ENCODE results near the gene LIN52. TPM values are rescaled to one million over a fixed set of nuclear protein-coding genes. Genes with fewer than 3 reads are reported as not detected.

Gene LIN52
- total and polyA plus RNA-seq, 2 experiments from 2014 or later: 8.0 to 8.7 TPM

- no peak overlapping the region for H3K9ac ChIP-seq
- no peaks in the 10 kb centered on the region for H3K36me3 ChIP-seq (ENCODE audit: low read depth)
- no peak overlapping the region for H2AFZ ChIP-seq
- no peaks in the 10 kb centered on the region for H4K20me1 ChIP-seq (ENCODE audit: insufficient read depth)
- no peaks in the 10 kb centered on the region for H3F3A ChIP-seq (ENCODE audit: insufficient read depth)
- no peak overlapping the region for H3K27ac ChIP-seq
- DNase-seq: no peak
- H3K9me3 ChIP-seq (ENCODE audit: low read depth): no peaks in the 10 kb centered on the region
- no peak overlapping the region for H3K4me2 ChIP-seq (ENCODE audit: unreplicated experiment)
- TF ChIP-seq EZH2 (IDR thresholded peaks at IDR 0.05; ENCODE audit: insufficient read depth, poor library complexity, severe bottlenecking) (no peak), EZH2phosphoT487 (IDR thresholded peaks at IDR 0.05; ENCODE audit: insufficient read depth, low read depth) (no peak)
- no peak overlapping the region for H3K4me3 ChIP-seq
- H3K9me2 ChIP-seq (ENCODE audit: insufficient read depth): no peaks in the 10 kb centered on the region
- 69 to 72% methylated on average over 4 of the region's 4 CpGs for WGBS, 2 experiments (ENCODE audit: low coverage in 1 of 2, low lambda C conversion rate in 2 of 2, missing lambda C conversion rate in 2 of 2)
- H3K27me3 ChIP-seq (replicated peaks; ENCODE audit: insufficient read depth): no peaks in the 10 kb centered on the region
- in situ Hi-C loops (cut with MboI): no loop called here
- peaks cover 13% of the 10 kb centered on the region for H3K4me1 ChIP-seq (ENCODE audit: insufficient read depth)
- peaks cover 4% of the 10 kb centered on the region for H3K79me2 ChIP-seq (ENCODE audit: insufficient read depth)
Observed at GRCh38 chr14:74080820-74081460, 3.8 kb upstream of the LIN52 start.

- H4K20me1 ChIP-seq (ENCODE audit: insufficient read depth): no peaks in the 10 kb centered on the region
- H3K4me3 ChIP-seq: no peak overlapping the region
- in situ Hi-C loops (cut with MboI): no loop called here
- peaks cover 16% of the 10 kb centered on the region for H3K4me1 ChIP-seq (ENCODE audit: insufficient read depth)
- WGBS, 2 experiments (ENCODE audit: low coverage in 1 of 2, low lambda C conversion rate in 2 of 2, missing lambda C conversion rate in 2 of 2): 96 to 98% methylated on average over 3 of the region's 3 CpGs
- H3K4me2 ChIP-seq (ENCODE audit: unreplicated experiment): no peak overlapping the region
- H3K36me3 ChIP-seq (ENCODE audit: low read depth): no peaks in the 10 kb centered on the region
- H3K27ac ChIP-seq: no peak overlapping the region
- H2AFZ ChIP-seq: no peak overlapping the region
- peaks cover 10% of the 10 kb centered on the region for H3K79me2 ChIP-seq (ENCODE audit: insufficient read depth)
- no peaks in the 10 kb centered on the region for H3K9me3 ChIP-seq (ENCODE audit: low read depth)
- no peaks in the 10 kb centered on the region for H3K27me3 ChIP-seq (replicated peaks; ENCODE audit: insufficient read depth)
- TF ChIP-seq EZH2phosphoT487 (IDR thresholded peaks at IDR 0.05; ENCODE audit: insufficient read depth, low read depth) (no peak), EZH2 (IDR thresholded peaks at IDR 0.05; ENCODE audit: insufficient read depth, poor library complexity, severe bottlenecking) (no peak)
- H3K9me2 ChIP-seq (ENCODE audit: insufficient read depth): no peaks in the 10 kb centered on the region
- DNase-seq: no peak
- no peak overlapping the region for H3K9ac ChIP-seq
- H3F3A ChIP-seq (ENCODE audit: insufficient read depth): no peaks in the 10 kb centered on the region
Observed at GRCh38 chr14:74081491-74081890, 3.3 kb upstream of the LIN52 start.

GRCh38 chr14:74083161-74083560 lies 1.6 kb upstream of the LIN52 start:
- DNase-seq: peak; percentile 13
- Histone ChIP-seq H2AFZ (peak overlapping the region; percentile 98), H4K20me1 (ENCODE audit: insufficient read depth) (no peaks in the 10 kb centered on the region), H3K4me3 (peak overlapping the region; percentile 83), H3K27ac (no peak overlapping the region), H3K9me3 (ENCODE audit: low read depth) (no peaks in the 10 kb centered on the region), H3K9ac (peak overlapping the region; percentile 88), H3K4me2 (ENCODE audit: unreplicated experiment) (peak overlapping the region; percentile 88), H3K9me2 (ENCODE audit: insufficient read depth) (no peaks in the 10 kb centered on the region), H3K36me3 (ENCODE audit: low read depth) (no peaks in the 10 kb centered on the region), H3F3A (ENCODE audit: insufficient read depth) (no peaks in the 10 kb centered on the region), H3K79me2 (ENCODE audit: insufficient read depth) (peaks cover 26% of the 10 kb centered on the region), H3K4me1 (ENCODE audit: insufficient read depth) (peaks cover 16% of the 10 kb centered on the region), H3K27me3 (replicated peaks; ENCODE audit: insufficient read depth) (no peaks in the 10 kb centered on the region)
- no peak for TF ChIP-seq EZH2 (IDR thresholded peaks at IDR 0.05; ENCODE audit: insufficient read depth, poor library complexity, severe bottlenecking)
- no peak for TF ChIP-seq EZH2phosphoT487 (IDR thresholded peaks at IDR 0.05; ENCODE audit: insufficient read depth, low read depth)
- WGBS, 2 experiments (ENCODE audit: low coverage in 1 of 2, low lambda C conversion rate in 2 of 2, missing lambda C conversion rate in 2 of 2): 69 to 70% methylated on average over 3 of the region's 3 CpGs
- in situ Hi-C loops (cut with MboI): no loop called here

- H2AFZ ChIP-seq: peak overlapping the region; percentile 98
- H3K9me3 ChIP-seq (ENCODE audit: low read depth): no peaks in the 10 kb centered on the region
- H3K4me1 ChIP-seq (ENCODE audit: insufficient read depth): peaks cover 16% of the 10 kb centered on the region
- no peaks in the 10 kb centered on the region for H3K36me3 ChIP-seq (ENCODE audit: low read depth)
- peaks cover 32% of the 10 kb centered on the region for H3K79me2 ChIP-seq (ENCODE audit: insufficient read depth)
- no peaks in the 10 kb centered on the region for H3K27me3 ChIP-seq (replicated peaks; ENCODE audit: insufficient read depth)
- peak overlapping the region; percentile 83 for H3K4me3 ChIP-seq
- H3K9ac ChIP-seq: peak overlapping the region; percentile 88
- DNase-seq: no peak
- H3K4me2 ChIP-seq (ENCODE audit: unreplicated experiment): peak overlapping the region; percentile 88
- no peak for TF ChIP-seq EZH2phosphoT487 (IDR thresholded peaks at IDR 0.05; ENCODE audit: insufficient read depth, low read depth)
- TF ChIP-seq EZH2 (IDR thresholded peaks at IDR 0.05; ENCODE audit: insufficient read depth, poor library complexity, severe bottlenecking): no peak
- H4K20me1 ChIP-seq (ENCODE audit: insufficient read depth): no peaks in the 10 kb centered on the region
- no peaks in the 10 kb centered on the region for H3F3A ChIP-seq (ENCODE audit: insufficient read depth)
- H3K27ac ChIP-seq: peak overlapping the region; percentile 49
- in situ Hi-C loops (cut with MboI): no loop called here
- no peaks in the 10 kb centered on the region for H3K9me2 ChIP-seq (ENCODE audit: insufficient read depth)
- WGBS, 2 experiments (ENCODE audit: low coverage in 1 of 2, low lambda C conversion rate in 2 of 2, missing lambda C conversion rate in 2 of 2): 2% methylated on average over 15 of the region's 15 CpGs
Observed at GRCh38 chr14:74083784-74084276, 926 bp upstream of the LIN52 start.
